ENCODE data around the gene PSAPL1. TPM values are rescaled to one million over a fixed set of nuclear protein-coding genes. Genes with fewer than 3 reads are reported as not detected.

Gene PSAPL1
- total RNA-seq (2021) (not detected in 2 replicates), Bru-seq, nascent RNA (not detected), BruChase-seq, experiment 1, labeled RNA remaining after a 2-hour chase (not detected), BruChase-seq, experiment 2, labeled RNA remaining after a 6-hour chase (not detected)
- long read RNA-seq: 0 reads

GRCh38 chr4:7434766-7435150 lies at the start of gene PSAPL1:
PSAPL1 (minus strand) TSS chr4:7434930; CDS start chr4:7434879, 51 bp downstream.
- no TSS peak for BruUV-seq (replicated peaks)
- no peak within 1 kb of the TSS for H3K4me3 ChIP-seq (ENCODE audit: low read depth, low read length, poor library complexity, severe bottlenecking)
- H3K9me3 ChIP-seq (ENCODE audit: low read depth, low read length, poor library complexity, severe bottlenecking): no peaks in the 10 kb centered on the region
- intact Hi-C loops (cut with micrococcal nuclease; ENCODE audit: unreplicated experiment): no loop called here
- no peak for TF ChIP-seq EZH2 (IDR thresholded peaks at IDR 0.05; ENCODE audit: borderline replicate concordance, low read depth, low read length, poor library complexity, severe bottlenecking)
- no peak for TF ChIP-seq CTCF (conservative IDR thresholded peaks at IDR 0.05; ENCODE audit: low read depth, low read length)
- no peaks in the 10 kb centered on the region for H3K4me1 ChIP-seq (ENCODE audit: insufficient read depth, low read length, poor library complexity, severe bottlenecking)
- no peaks in the 10 kb centered on the region for H3K27me3 ChIP-seq (replicated peaks; ENCODE audit: insufficient read depth, low read depth, low read length, poor library complexity)
- no peak for DNase-seq (ENCODE audit: low spot score)
- H3K27ac ChIP-seq (ENCODE audit: low read depth, low read length, poor library complexity, severe bottlenecking): no peak within 1 kb of the TSS
- POLR2A ChIA-PET (ENCODE audit: low non-redundant PET): no interaction called here
- CTCF ChIA-PET: no interaction called here
- H3K36me3 ChIP-seq (ENCODE audit: insufficient read depth, low read length, poor library complexity, severe bottlenecking): no peaks in the 10 kb centered on the region

- CTCF ChIA-PET: no interaction called here
- DNase-seq (ENCODE audit: low spot score): no peak
- Histone ChIP-seq H3K4me3 (ENCODE audit: low read depth, low read length, poor library complexity, severe bottlenecking) (no peak overlapping the region), H3K4me1 (ENCODE audit: insufficient read depth, low read length, poor library complexity, severe bottlenecking) (no peaks in the 10 kb centered on the region), H3K9me3 (ENCODE audit: low read depth, low read length, poor library complexity, severe bottlenecking) (no peaks in the 10 kb centered on the region), H3K27me3 (replicated peaks; ENCODE audit: insufficient read depth, low read depth, low read length, poor library complexity) (no peaks in the 10 kb centered on the region), H3K27ac (ENCODE audit: low read depth, low read length, poor library complexity, severe bottlenecking) (no peak overlapping the region), H3K36me3 (ENCODE audit: insufficient read depth, low read length, poor library complexity, severe bottlenecking) (no peaks in the 10 kb centered on the region)
- intact Hi-C loops (cut with micrococcal nuclease; ENCODE audit: unreplicated experiment): no loop called here
- BruUV-seq (replicated peaks): no TSS peak
- POLR2A ChIA-PET (ENCODE audit: low non-redundant PET): no interaction called here
- TF ChIP-seq CTCF (conservative IDR thresholded peaks at IDR 0.05; ENCODE audit: low read depth, low read length) (no peak), EZH2 (IDR thresholded peaks at IDR 0.05; ENCODE audit: borderline replicate concordance, low read depth, low read length, poor library complexity, severe bottlenecking) (no peak)
Observed at GRCh38 chr4:7481227-7481626, 46.5 kb upstream of the PSAPL1 start.

GRCh38 chr4:7480423-7480822 lies 45.7 kb upstream of the PSAPL1 start:
- Histone ChIP-seq H3K36me3 (ENCODE audit: insufficient read depth, low read length, poor library complexity, severe bottlenecking) (no peaks in the 10 kb centered on the region), H3K27ac (ENCODE audit: low read depth, low read length, poor library complexity, severe bottlenecking) (no peak overlapping the region), H3K9me3 (ENCODE audit: low read depth, low read length, poor library complexity, severe bottlenecking) (no peaks in the 10 kb centered on the region), H3K4me3 (ENCODE audit: low read depth, low read length, poor library complexity, severe bottlenecking) (no peak overlapping the region), H3K27me3 (replicated peaks; ENCODE audit: insufficient read depth, low read depth, low read length, poor library complexity) (no peaks in the 10 kb centered on the region), H3K4me1 (ENCODE audit: insufficient read depth, low read length, poor library complexity, severe bottlenecking) (no peaks in the 10 kb centered on the region)
- intact Hi-C loops (cut with micrococcal nuclease; ENCODE audit: unreplicated experiment): no loop called here
- ChIA-PET CTCF (no interaction called here), POLR2A (ENCODE audit: low non-redundant PET) (no interaction called here)
- no peak for TF ChIP-seq CTCF (conservative IDR thresholded peaks at IDR 0.05; ENCODE audit: low read depth, low read length)
- TF ChIP-seq EZH2 (IDR thresholded peaks at IDR 0.05; ENCODE audit: borderline replicate concordance, low read depth, low read length, poor library complexity, severe bottlenecking): no peak
- no TSS peak for BruUV-seq (replicated peaks)
- no peak for DNase-seq (ENCODE audit: low spot score)
